ENCODE data around the gene COL9A2.

GRCh38 chr1:40307186-40307585 lies 9.9 kb downstream of the COL9A2 start:
- TF ChIP-seq CTCF (IDR thresholded peaks at IDR 0.05) (no peak), POLR2A (IDR thresholded peaks at IDR 0.05) (no peak)
